Activated CD8-positive, alpha-beta T cell treated with anti-CD3 and anti-CD28 coated beads for 36 hours (primary cell): Measurements from ENCODE around the gene PTPRD. TPM values are rescaled to one million over a fixed set of nuclear protein-coding genes. Genes with fewer than 3 reads are reported as not detected.

Experiments used
- ATAC-seq: fragments of 200-7000 bp; cut with Tn5 transposase; one replicate; pipeline ENCODE4 v1.10.0; 2021; ENCODE audit warnings: mild to moderate bottlenecking, moderate library complexity
- CTCF ChIA-PET: fragments of 350-600 bp; sonication (Branson Sonifier 250); formaldehyde crosslinking; loops from one replicate; lab custom pipeline; 2021; ENCODE audit warnings: antibody characterized with exemption; lab: Charles Lee
- POLR2A ChIA-PET: fragments of 350-600 bp; sonication (Branson Sonifier 250); formaldehyde crosslinking; loops from one replicate; lab custom pipeline; 2021; ENCODE audit warnings: antibody characterized with exemption; lab: Charles Lee
- DNase-seq: peaks from one replicate; pipeline ENCODE4 v3.0.0-alpha.2; 2020
- H3K27ac Mint-ChIP-seq: one replicate; pipeline ENCODE4 v1.8.0; 2021; ENCODE audit warnings: mild to moderate bottlenecking, mixed read lengths
- H3K27me3 Mint-ChIP-seq: one replicate; pipeline ENCODE4 v1.8.0; 2021; ENCODE audit warnings: mixed read lengths
- H3K36me3 Mint-ChIP-seq: one replicate; pipeline ENCODE4 v1.8.0; 2021; ENCODE audit warnings: low read depth, mixed read lengths
- H3K4me1 Mint-ChIP-seq: one replicate; pipeline ENCODE4 v1.8.0; 2021; ENCODE audit warnings: low read depth, mixed read lengths
- H3K4me3 Mint-ChIP-seq: one replicate; pipeline ENCODE4 v1.8.0; 2021; ENCODE audit warnings: mild to moderate bottlenecking, moderate library complexity, mixed read lengths
- H3K9me3 Mint-ChIP-seq: one replicate; pipeline ENCODE4 v1.8.0; 2021; ENCODE audit warnings: mixed read lengths
- intact Hi-C: fragments of 100-400 bp; cut with micrococcal nuclease; formaldehyde crosslinking; loops from one replicate; pipeline ENCODE4 v1.10.0; 2022
- total RNA-seq, 2 experiments: library from RNA; stranded (reverse); gene quantifications; one replicate each; pipeline ENCODE4 v1.2.3, GENCODE V29; 2021
- TF ChIP-seq, protein P1 (sequence below): fragments of 200-600 bp; IDR thresholded peaks from one replicate; pipeline ENCODE4 v1.8.0; 2022; ENCODE audit warnings: antibody characterized with exemption, mild to moderate bottlenecking

PTPRD gene
- total RNA-seq, 2 experiments from 2014 or later: not detected

- Mint-ChIP-seq H3K27ac (no peak overlapping the region), H3K36me3 (no peaks in the 10 kb centered on the region), H3K27me3 (no peaks in the 10 kb centered on the region), H3K4me3 (no peak overlapping the region), H3K9me3 (peaks cover 1% of the 10 kb centered on the region), H3K4me1 (no peaks in the 10 kb centered on the region)
- ChIA-PET CTCF (no interaction called here), POLR2A (no interaction called here)
- ATAC-seq (no peak), DNase-seq (no peak)
- intact Hi-C loops: no loop called here
- TF ChIP-seq, protein P1, sequence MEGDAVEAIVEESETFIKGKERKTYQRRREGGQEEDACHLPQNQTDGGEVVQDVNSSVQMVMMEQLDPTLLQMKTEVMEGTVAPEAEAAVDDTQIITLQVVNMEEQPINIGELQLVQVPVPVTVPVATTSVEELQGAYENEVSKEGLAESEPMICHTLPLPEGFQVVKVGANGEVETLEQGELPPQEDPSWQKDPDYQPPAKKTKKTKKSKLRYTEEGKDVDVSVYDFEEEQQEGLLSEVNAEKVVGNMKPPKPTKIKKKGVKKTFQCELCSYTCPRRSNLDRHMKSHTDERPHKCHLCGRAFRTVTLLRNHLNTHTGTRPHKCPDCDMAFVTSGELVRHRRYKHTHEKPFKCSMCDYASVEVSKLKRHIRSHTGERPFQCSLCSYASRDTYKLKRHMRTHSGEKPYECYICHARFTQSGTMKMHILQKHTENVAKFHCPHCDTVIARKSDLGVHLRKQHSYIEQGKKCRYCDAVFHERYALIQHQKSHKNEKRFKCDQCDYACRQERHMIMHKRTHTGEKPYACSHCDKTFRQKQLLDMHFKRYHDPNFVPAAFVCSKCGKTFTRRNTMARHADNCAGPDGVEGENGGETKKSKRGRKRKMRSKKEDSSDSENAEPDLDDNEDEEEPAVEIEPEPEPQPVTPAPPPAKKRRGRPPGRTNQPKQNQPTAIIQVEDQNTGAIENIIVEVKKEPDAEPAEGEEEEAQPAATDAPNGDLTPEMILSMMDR: no peak
These were observed 1354.8 kb downstream of the PTPRD start for GRCh38 chr9:9257999-9258498.

- ATAC-seq (no peak), DNase-seq (no peak)
- ChIA-PET CTCF (no interaction called here), POLR2A (no interaction called here)
- H3K4me1 Mint-ChIP-seq: no peaks in the 10 kb centered on the region
- TF ChIP-seq, protein P1: no peak
- no peak overlapping the region for H3K4me3 Mint-ChIP-seq
- no peak overlapping the region for H3K27ac Mint-ChIP-seq
- peaks cover 6% of the 10 kb centered on the region for H3K9me3 Mint-ChIP-seq
- intact Hi-C loops: no loop called here
- no peaks in the 10 kb centered on the region for H3K36me3 Mint-ChIP-seq
- no peaks in the 10 kb centered on the region for H3K27me3 Mint-ChIP-seq
These were observed 1366.1 kb downstream of the PTPRD start for GRCh38 chr9:9246726-9247125.

DNA sequence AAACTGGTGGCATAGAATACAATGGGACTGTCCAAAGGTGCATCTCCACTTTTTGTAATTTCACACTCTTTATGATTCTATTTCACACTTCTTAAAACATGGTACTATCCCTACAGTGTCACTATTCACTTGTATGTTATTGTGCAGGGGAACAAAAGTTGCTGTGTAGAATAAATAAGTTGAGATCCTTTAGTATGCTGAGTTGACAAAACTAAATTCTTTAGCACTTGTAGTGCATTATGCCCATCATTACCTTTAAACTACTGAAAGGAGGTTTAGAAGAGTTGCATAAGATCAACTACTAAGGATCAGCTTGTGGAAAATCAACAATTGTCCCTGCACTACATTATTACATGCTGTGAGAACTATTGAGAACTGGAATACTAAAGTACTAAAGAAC lies 1380.9 kb downstream of the PTPRD start:
- no peak for DNase-seq
- Mint-ChIP-seq H3K4me3 (no peak overlapping the region), H3K9me3 (peaks cover 13% of the 10 kb centered on the region), H3K27me3 (no peaks in the 10 kb centered on the region), H3K27ac (no peak overlapping the region), H3K36me3 (no peaks in the 10 kb centered on the region), H3K4me1 (no peaks in the 10 kb centered on the region)
- ChIA-PET POLR2A (no interaction called here), CTCF (no interaction called here)
- no peak for ATAC-seq
- TF ChIP-seq, protein P1: no peak
- intact Hi-C loops: no loop called here

DNA sequence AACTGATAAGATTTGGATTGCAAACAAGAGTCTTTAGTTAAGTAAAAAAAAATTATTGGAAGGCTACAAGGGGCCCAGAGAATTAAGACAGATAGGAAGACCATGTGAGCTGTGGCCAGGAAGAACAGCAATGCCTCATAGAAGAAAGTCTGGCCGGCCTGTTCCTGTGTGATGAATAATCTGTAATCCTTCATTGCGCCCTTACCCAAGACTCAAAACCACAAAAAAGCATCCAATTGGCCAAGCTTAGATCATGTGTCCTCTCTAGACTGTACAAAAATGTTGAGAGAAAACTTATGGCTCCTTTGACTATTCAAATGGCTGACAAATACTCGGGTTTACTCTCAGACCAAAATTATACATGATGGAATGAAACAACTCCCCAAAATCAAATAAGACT lies 1383.5 kb downstream of the PTPRD start:
- Mint-ChIP-seq H3K9me3 (peaks cover 9% of the 10 kb centered on the region), H3K27ac (no peak overlapping the region), H3K27me3 (no peaks in the 10 kb centered on the region), H3K4me3 (no peak overlapping the region), H3K36me3 (no peaks in the 10 kb centered on the region), H3K4me1 (no peaks in the 10 kb centered on the region)
- DNase-seq (no peak), ATAC-seq (no peak)
- ChIA-PET POLR2A (no interaction called here), CTCF (no interaction called here)
- intact Hi-C loops: no loop called here
- TF ChIP-seq, protein P1: no peak

DNA sequence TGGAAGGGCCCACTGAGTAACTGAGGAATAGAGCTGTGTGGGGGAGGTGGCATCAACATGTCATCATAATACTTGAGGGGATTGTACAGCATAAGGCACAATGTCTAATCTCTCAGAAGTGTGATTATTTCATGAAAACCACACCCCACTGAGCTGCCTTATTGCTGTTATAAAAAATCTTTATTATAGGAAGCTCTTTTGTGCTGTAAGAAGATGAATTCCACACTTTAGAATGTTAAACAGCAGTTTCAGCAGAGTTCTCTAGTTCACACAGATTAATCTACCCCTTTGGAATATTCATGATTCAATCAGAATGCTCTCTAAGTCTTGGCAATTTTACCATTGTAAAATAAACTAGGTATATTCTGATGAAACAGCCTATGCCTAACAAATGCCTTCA lies 1389.6 kb downstream of the PTPRD start:
- intact Hi-C loops: no loop called here
- ChIA-PET CTCF (no interaction called here), POLR2A (no interaction called here)
- no peaks in the 10 kb centered on the region for H3K27me3 Mint-ChIP-seq
- ATAC-seq (no peak), DNase-seq (no peak)
- no peak overlapping the region for H3K4me3 Mint-ChIP-seq
- H3K36me3 Mint-ChIP-seq: no peaks in the 10 kb centered on the region
- H3K9me3 Mint-ChIP-seq: peaks cover 1% of the 10 kb centered on the region
- TF ChIP-seq, protein P1: no peak
- H3K4me1 Mint-ChIP-seq: no peaks in the 10 kb centered on the region
- H3K27ac Mint-ChIP-seq: no peak overlapping the region
